A549 (cell line): Measurements from ENCODE around the gene NIM1K. TPM values are rescaled to one million over a fixed set of nuclear protein-coding genes. Genes with fewer than 3 reads are reported as not detected.
A peak's percentile ranks its signal among the peaks of the same experiment; 100 is the strongest.

Experiments used
- ATAC-seq, 2 experiments: fragments of 200-7000 bp in 1 of 2; fragments of >200 bp in 1 of 2; cut with Nextera tagmentation in 1 of 2; cut with Tn5 transposase in 1 of 2; 3 replicates each; pipeline versions ENCODE4 v1.8.0 to v1.9.1; 2018 to 2020; ENCODE audit warnings: mild to moderate bottlenecking in 1 of 2, moderate library complexity in 1 of 2
- CTCF ChIA-PET: fragments of 300-600 bp; sonication (Branson Sonifier 250); formaldehyde crosslinking; extraction: SDS; loops from one replicate; lab custom pipeline; 2021; ENCODE audit warnings: antibody characterized with exemption, inconsistent platforms; lab: Yijun Ruan, JAX
- POLR2A ChIA-PET: fragments of 350-600 bp; formaldehyde crosslinking; extraction: SDS; loops from one replicate; lab custom pipeline; 2021; ENCODE audit warnings: antibody characterized with exemption, inconsistent platforms; lab: Yijun Ruan, JAX
- DNase-seq, 2 experiments: peaks; one replicate each; pipeline versions ENCODE4 v3.0.0 to v3.0.0-alpha.2; 2011 to 2016; ENCODE audit warnings: low read depth in 1 of 2, low spot score in 1 of 2
- FAIRE-seq: peaks from 2 replicates; lab custom pipeline; 2011; peaks lifted over from hg19 to GRCh38; lab: Jason Lieb, UNC
- H3K27ac ChIP-seq, 2 experiments: fragments of >200 bp; sonication (Bioruptor Twin); formaldehyde crosslinking; 3 replicates each; pipeline ENCODE4 v1.5.1; 2016 to 2017
- H3K4me1 ChIP-seq: fragments of >200 bp; sonication (Bioruptor Twin); formaldehyde crosslinking; 3 replicates; pipeline ENCODE4 v1.6.1; 2016
- H3K4me2 ChIP-seq: fragments of >200 bp; sonication (Bioruptor Twin); formaldehyde crosslinking; 3 replicates; pipeline ENCODE4 v1.6.1; 2016
- H3K4me3 ChIP-seq: fragments of >200 bp; sonication (Bioruptor Twin); formaldehyde crosslinking; 3 replicates; pipeline ENCODE4 v1.5.1; 2016
- H3K9me3 ChIP-seq: fragments of >200 bp; sonication (Bioruptor Twin); formaldehyde crosslinking; 3 replicates; pipeline ENCODE4 v1.6.1; 2016
- BCL3 ChIP-seq: fragments of >200 bp; sonication (Bioruptor Twin); formaldehyde crosslinking; IDR thresholded peaks from 3 replicates; pipeline ENCODE4 v1.6.1; 2016
- CBX2 ChIP-seq: fragments of 200-600 bp; sonication (generic); IDR thresholded peaks from 2 replicates; pipeline ENCODE4 v1.6.1; 2016; ENCODE audit warnings: low read depth, mild to moderate bottlenecking, borderline replicate concordance
- CBX8 ChIP-seq: fragments of 200-600 bp; sonication (generic); IDR thresholded peaks from 2 replicates; pipeline ENCODE4 v1.6.1; 2016
- CHD2 ChIP-seq: fragments of 150-350 bp; IDR thresholded peaks from 2 replicates; pipeline ENCODE4 v1.6.1; 2014; ENCODE audit warnings: low read length; ENCODE audit not compliant: partially characterized antibody
- CTCF ChIP-seq: fragments of >200 bp; sonication (Bioruptor Twin); formaldehyde crosslinking; IDR thresholded peaks from 3 replicates; pipeline ENCODE4 v1.5.1; 2016
- E2F6 ChIP-seq: IDR thresholded peaks from 2 replicates; pipeline ENCODE4 v1.6.1; 2012; ENCODE audit warnings: low read depth, borderline replicate concordance
- EHF ChIP-seq: fragments of 250-450 bp; sonication (Bioruptor Pico); IDR thresholded peaks from 2 replicates; pipeline ENCODE4 v1.5.0; 2020; ENCODE audit warnings: mild to moderate bottlenecking
- EHMT2 ChIP-seq: fragments of 200-600 bp; sonication (generic); IDR thresholded peaks from 2 replicates; pipeline ENCODE4 v1.6.1; 2016; ENCODE audit warnings: antibody characterized with exemption, low read depth, mild to moderate bottlenecking, moderate library complexity
- ELK1 ChIP-seq: fragments of 150-350 bp; IDR thresholded peaks from 2 replicates; pipeline ENCODE4 v1.6.1; 2014; ENCODE audit warnings: low read depth, mild to moderate bottlenecking, low read length
- FOSB ChIP-seq: fragments of 250-450 bp; sonication (Bioruptor Pico); IDR thresholded peaks from 2 replicates; pipeline ENCODE4 v1.5.0; 2020; ENCODE audit warnings: mild to moderate bottlenecking, moderate library complexity
- FOXS1 ChIP-seq: fragments of 250-450 bp; sonication (Bioruptor Pico); IDR thresholded peaks from 2 replicates; pipeline ENCODE4 v1.5.0; 2020; ENCODE audit warnings: mild to moderate bottlenecking, moderate library complexity
- HEYL ChIP-seq: fragments of 250-450 bp; sonication (Bioruptor Pico); IDR thresholded peaks from 2 replicates; pipeline ENCODE4 v1.8.0; 2021; ENCODE audit warnings: mild to moderate bottlenecking, moderate library complexity
- JUNB ChIP-seq: fragments of >200 bp; sonication (Bioruptor Twin); formaldehyde crosslinking; IDR thresholded peaks from 2 replicates; pipeline ENCODE4 v1.6.1; 2016
- KDM1A ChIP-seq: fragments of 200-600 bp; sonication (generic); IDR thresholded peaks from 2 replicates; pipeline ENCODE4 v1.6.1; 2016; ENCODE audit warnings: low read depth, mild to moderate bottlenecking
- MAFK ChIP-seq: fragments of 450-650 bp; IDR thresholded peaks from 2 replicates; pipeline ENCODE4 v1.6.1; 2014; ENCODE audit not compliant: partially characterized antibody
- MAZ ChIP-seq: fragments of 150-350 bp; IDR thresholded peaks from 2 replicates; pipeline ENCODE4 v1.6.1; 2014; ENCODE audit warnings: antibody characterized with exemption, low read depth, low read length, borderline replicate concordance
- NFE2L2 ChIP-seq: fragments of 150-350 bp; conservative IDR thresholded peaks from 2 replicates; pipeline ENCODE4 v1.6.1; 2014; ENCODE audit warnings: low read length
- NPAS2 ChIP-seq: fragments of 250-450 bp; sonication (Bioruptor Pico); IDR thresholded peaks from 2 replicates; pipeline ENCODE4 v1.8.0; 2022; ENCODE audit warnings: mild to moderate bottlenecking, moderate library complexity, borderline replicate concordance
- NR3C1 ChIP-seq: fragments of >200 bp; sonication (Bioruptor Twin); formaldehyde crosslinking; IDR thresholded peaks from 3 replicates; pipeline ENCODE4 v1.6.1; 2017
- POLR2A ChIP-seq: IDR thresholded peaks from 2 replicates; pipeline ENCODE4 v1.6.1; 2012; ENCODE audit warnings: mild to moderate bottlenecking, low read length
- RAD21 ChIP-seq, 2 experiments: fragments of >200 bp in 1 of 2; sonication (Bioruptor Twin) in 1 of 2; formaldehyde crosslinking in 1 of 2; IDR thresholded peaks in 1 of 2; conservative IDR thresholded peaks in 1 of 2; 2 replicates in 1 of 2; 3 replicates in 1 of 2; pipeline ENCODE4 v1.6.1; 2012 to 2018; ENCODE audit warnings: inconsistent platforms in 1 of 2
- RCOR1 ChIP-seq: fragments of 150-350 bp; IDR thresholded peaks from 2 replicates; pipeline ENCODE4 v1.6.1; 2014; ENCODE audit warnings: antibody characterized with exemption, low read length, low read depth
- RNF2 ChIP-seq: fragments of 200-600 bp; sonication (generic); IDR thresholded peaks from 2 replicates; pipeline ENCODE4 v1.6.1; 2016; ENCODE audit warnings: low read depth, mild to moderate bottlenecking, antibody characterized with exemption, moderate library complexity, borderline replicate concordance
- SREBF2 ChIP-seq: fragments of 450-650 bp; IDR thresholded peaks from 2 replicates; pipeline ENCODE4 v1.6.1; 2014; ENCODE audit warnings: mild to moderate bottlenecking, moderate library complexity
- ZC3H11A ChIP-seq: fragments of 450-650 bp; IDR thresholded peaks from 2 replicates; pipeline ENCODE4 v1.6.1; 2014; ENCODE audit warnings: antibody characterized with exemption, mild to moderate bottlenecking
- ZFP36 ChIP-seq: fragments of 450-650 bp; IDR thresholded peaks from 2 replicates; pipeline ENCODE4 v1.6.1; 2014; ENCODE audit warnings: borderline replicate concordance; ENCODE audit not compliant: partially characterized antibody
- ZSCAN20 ChIP-seq: fragments of 250-450 bp; sonication (Bioruptor Pico); IDR thresholded peaks from 2 replicates; pipeline ENCODE4 v1.8.0; 2022; ENCODE audit warnings: mild to moderate bottlenecking, moderate library complexity
- WGBS: methylation state at CpG from one replicate; pipeline ENCODE4 v1.1.6; 2017; ENCODE audit errors: missing lambda C conversion rate; 5-methylcytosine and 5-hydroxymethylcytosine counted together
- polyA plus RNA-seq, 4 experiments: library from polyadenylated mRNA; depleted of rRNA in 3 of 4; stranded (reverse); fragments of >200 nt; fragmentation: RNase III in 1 of 4; extraction: RNeasy Plus Mini Kit Qiagen cat#74134 plus additional on column Dnase treatment in 1 of 4; gene quantifications; 2 replicates in 3 of 4; 3 replicates in 1 of 4; pipeline ENCODE4 v1.2.3, GENCODE V29; 2011 to 2017

Gene NIM1K
- polyA plus RNA-seq, 2 of the 4 experiments (the other 2 are of a cell fraction), result 0.06 to 0.23 TPM

- no peak for DNase-seq
- H3K4me2 ChIP-seq, result no peak overlapping the region
- H3K4me1 ChIP-seq, result 0 out of 3 replicates have a peak, but pooled peaks cover 3% of the 10 kb centered on the region
- TF ChIP-seq NR3C1 (no peak), NPAS2 (no peak), HEYL (no peak), KDM1A (no peak), FOXS1 (CRISPR knock-in tag) (no peak), ELK1 (no peak), MAFK (no peak), NFE2L2 (no peak), JUNB (no peak), SREBF2 (no peak)
- TF ChIP-seq, all 56 proteins: peak for 0
- 62% methylated on average over 5 of the region's 5 CpGs for WGBS
- Histone ChIP-seq H3K27ac (no peak overlapping the region), H3K4me3 (no peak overlapping the region), H3K9me3 (no peaks in the 10 kb centered on the region)
- ChIA-PET CTCF (interaction anchor here (0.6 to 1.1 kb wide), 3 partner anchors 22 to 161 kb away, joined by 3 read pairs; no protein-coding TSS in a partner anchor), POLR2A (no interaction called here)
- no peak for FAIRE-seq
- no peak for ATAC-seq
Measured at GRCh38 chr5:43251754-43252153, 59.7 kb downstream of the NIM1K start.

GRCh38 chr5:43255704-43256103 lies 63.7 kb downstream of the NIM1K start:
- TF ChIP-seq FOSB (CRISPR knock-in tag) (no peak), ZFP36 (no peak), RAD21 (conservative IDR thresholded peaks at IDR 0.05 in 1 of 2, IDR thresholded peaks at IDR 0.05 in 1 of 2) (no peak), EHMT2 (no peak), POLR2A (no peak), CBX8 (no peak), EHF (CRISPR knock-in tag) (no peak), CTCF (no peak), RCOR1 (no peak), CBX2 (no peak), BCL3 (no peak), ZSCAN20 (CRISPR knock-in tag) (no peak), E2F6 (no peak), CHD2 (no peak), ZC3H11A (no peak), MAZ (no peak), JUNB (no peak), RNF2 (no peak), NR3C1 (no peak), ELK1 (no peak)
- TF ChIP-seq, all 56 proteins: peak for 0
- CTCF ChIA-PET, result interaction anchor here (0.7 to 1.0 kb wide), 3 partner anchors 19 to 228 kb away, joined by 3 to 4 read pairs (median 3); partner anchors contain the start of gene TMEM267
- POLR2A ChIA-PET, result no interaction called here
- H3K4me3 ChIP-seq, result no peak overlapping the region
- no peak overlapping the region for H3K4me2 ChIP-seq
- WGBS, result 88% methylated on average over 2 of the region's 2 CpGs
- DNase-seq (no peak), ATAC-seq (peak in 1 of 2 experiments; percentile 34; a peak in 1 of 6 replicates), FAIRE-seq (no peak)
- no peak overlapping the region for H3K27ac ChIP-seq
- H3K4me1 ChIP-seq, result 0 out of 3 replicates have a peak, but pooled peaks cover 3% of the 10 kb centered on the region
- no peaks in the 10 kb centered on the region for H3K9me3 ChIP-seq
